ENCODE measurements around the gene RAD51AP1.

Gene RAD51AP1

GRCh38 chr12:4586500-4586899 lies 47.8 kb downstream of the RAD51AP1 start:
- no peak overlapping the region for H3K4me3 ChIP-seq (ENCODE audit: low read depth, low read length)
- DNase-seq (ENCODE audit: low read depth), result no peak
- no peak for TF ChIP-seq POLR2A (IDR thresholded peaks at IDR 0.05; ENCODE audit: extremely low read depth, insufficient read length)
- no peak for TF ChIP-seq MYC (IDR thresholded peaks at IDR 0.05; ENCODE audit: low read depth, low read length)
- TF ChIP-seq, protein P1, sequence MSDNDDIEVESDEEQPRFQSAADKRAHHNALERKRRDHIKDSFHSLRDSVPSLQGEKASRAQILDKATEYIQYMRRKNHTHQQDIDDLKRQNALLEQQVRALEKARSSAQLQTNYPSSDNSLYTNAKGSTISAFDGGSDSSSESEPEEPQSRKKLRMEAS (IDR thresholded peaks at IDR 0.05; ENCODE audit: low read depth, low read length), result no peak
- TF ChIP-seq CTCF (IDR thresholded peaks at IDR 0.05; ENCODE audit: low read depth, low read length), result no peak

DNA sequence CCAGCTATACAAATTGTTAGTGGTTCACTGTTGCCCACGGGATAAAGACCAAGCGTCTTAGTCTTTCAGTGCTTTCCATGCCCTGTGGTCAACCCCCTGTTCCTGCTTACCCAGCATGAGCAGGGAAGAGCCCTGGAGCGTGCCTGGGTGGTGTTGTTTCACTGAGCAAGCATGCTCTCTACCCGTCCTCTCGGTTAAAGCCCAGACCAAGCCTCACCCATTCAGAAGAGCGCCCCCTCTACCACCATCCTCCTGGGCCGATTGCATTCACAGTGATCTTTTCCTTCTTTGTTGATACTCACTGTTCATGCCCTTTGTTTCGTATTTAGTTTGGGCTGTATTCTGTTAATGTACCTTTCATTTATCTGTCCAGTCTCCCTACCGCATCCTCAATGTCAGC lies 48.4 kb downstream of the RAD51AP1 start:
- H3K4me3 ChIP-seq (ENCODE audit: low read depth, low read length), result no peak overlapping the region
- DNase-seq (ENCODE audit: low read depth), result no peak
- no peak for TF ChIP-seq CTCF (IDR thresholded peaks at IDR 0.05; ENCODE audit: low read depth, low read length)
- TF ChIP-seq, protein P1 (IDR thresholded peaks at IDR 0.05; ENCODE audit: low read depth, low read length), result no peak
- TF ChIP-seq POLR2A (IDR thresholded peaks at IDR 0.05; ENCODE audit: extremely low read depth, insufficient read length), result no peak
- no peak for TF ChIP-seq MYC (IDR thresholded peaks at IDR 0.05; ENCODE audit: low read depth, low read length)

GRCh38 chr12:4588916-4589315 lies 50.2 kb downstream of the RAD51AP1 start:
- no peak overlapping the region for H3K4me3 ChIP-seq (ENCODE audit: low read depth, low read length)
- DNase-seq (ENCODE audit: low read depth), result no peak
- no peak for TF ChIP-seq MYC (IDR thresholded peaks at IDR 0.05; ENCODE audit: low read depth, low read length)
- TF ChIP-seq CTCF (IDR thresholded peaks at IDR 0.05; ENCODE audit: low read depth, low read length), result no peak
- TF ChIP-seq, protein P1 (IDR thresholded peaks at IDR 0.05; ENCODE audit: low read depth, low read length), result no peak
- TF ChIP-seq POLR2A (IDR thresholded peaks at IDR 0.05; ENCODE audit: extremely low read depth, insufficient read length), result no peak

- TF ChIP-seq MYC (IDR thresholded peaks at IDR 0.05; ENCODE audit: low read depth, low read length) (no peak), CTCF (IDR thresholded peaks at IDR 0.05; ENCODE audit: low read depth, low read length) (no peak), POLR2A (IDR thresholded peaks at IDR 0.05; ENCODE audit: extremely low read depth, insufficient read length) (no peak)
- TF ChIP-seq, protein P1 (IDR thresholded peaks at IDR 0.05; ENCODE audit: low read depth, low read length), result no peak
- DNase-seq (ENCODE audit: low read depth), result no peak
- H3K4me3 ChIP-seq (ENCODE audit: low read depth, low read length), result no peak overlapping the region
Measured at GRCh38 chr12:4589941-4590340, 51.3 kb downstream of the RAD51AP1 start.

DNA sequence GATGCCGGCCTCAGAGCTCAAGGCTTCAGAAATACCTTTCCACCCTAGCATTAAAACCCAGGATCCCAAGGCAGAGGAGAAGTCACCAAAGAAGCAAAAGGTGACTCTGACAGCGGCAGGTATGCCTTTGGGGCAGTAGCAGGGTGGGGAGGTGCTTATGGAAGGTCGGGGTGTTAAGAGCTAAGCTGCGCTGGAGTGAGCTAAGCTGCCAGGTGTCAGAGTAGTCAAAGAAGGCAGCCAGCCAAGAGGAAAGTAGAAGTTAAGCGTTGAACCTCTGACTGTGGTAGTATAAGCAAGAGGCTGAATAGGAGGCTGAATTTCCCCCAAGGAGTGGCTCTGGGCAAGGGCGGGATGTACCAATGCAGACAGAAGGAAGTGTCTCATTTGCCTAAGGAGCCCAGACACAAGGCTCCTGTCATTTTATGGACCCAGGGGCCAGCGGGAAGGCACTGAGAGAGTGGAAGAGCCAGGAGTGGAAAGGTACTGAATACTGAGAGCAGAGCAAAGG lies 52.5 kb downstream of the RAD51AP1 start:
- no peak for TF ChIP-seq CTCF (IDR thresholded peaks at IDR 0.05; ENCODE audit: low read depth, low read length)
- TF ChIP-seq, protein P1 (IDR thresholded peaks at IDR 0.05; ENCODE audit: low read depth, low read length), result no peak
- no peak for TF ChIP-seq POLR2A (IDR thresholded peaks at IDR 0.05; ENCODE audit: extremely low read depth, insufficient read length)
- TF ChIP-seq MYC (IDR thresholded peaks at IDR 0.05; ENCODE audit: low read depth, low read length), result no peak
- no peak for DNase-seq (ENCODE audit: low read depth)
- H3K4me3 ChIP-seq (ENCODE audit: low read depth, low read length), result no peak overlapping the region

Measured in NB4 (cell line).